Fibroblast of skin of back (primary cell): ENCODE results near the gene TMEM120A.

Source experiments
- DNase-seq: peaks from one replicate; pipeline ENCODE4 v3.0.0-alpha.2; 2013

Gene TMEM120A

DNA sequence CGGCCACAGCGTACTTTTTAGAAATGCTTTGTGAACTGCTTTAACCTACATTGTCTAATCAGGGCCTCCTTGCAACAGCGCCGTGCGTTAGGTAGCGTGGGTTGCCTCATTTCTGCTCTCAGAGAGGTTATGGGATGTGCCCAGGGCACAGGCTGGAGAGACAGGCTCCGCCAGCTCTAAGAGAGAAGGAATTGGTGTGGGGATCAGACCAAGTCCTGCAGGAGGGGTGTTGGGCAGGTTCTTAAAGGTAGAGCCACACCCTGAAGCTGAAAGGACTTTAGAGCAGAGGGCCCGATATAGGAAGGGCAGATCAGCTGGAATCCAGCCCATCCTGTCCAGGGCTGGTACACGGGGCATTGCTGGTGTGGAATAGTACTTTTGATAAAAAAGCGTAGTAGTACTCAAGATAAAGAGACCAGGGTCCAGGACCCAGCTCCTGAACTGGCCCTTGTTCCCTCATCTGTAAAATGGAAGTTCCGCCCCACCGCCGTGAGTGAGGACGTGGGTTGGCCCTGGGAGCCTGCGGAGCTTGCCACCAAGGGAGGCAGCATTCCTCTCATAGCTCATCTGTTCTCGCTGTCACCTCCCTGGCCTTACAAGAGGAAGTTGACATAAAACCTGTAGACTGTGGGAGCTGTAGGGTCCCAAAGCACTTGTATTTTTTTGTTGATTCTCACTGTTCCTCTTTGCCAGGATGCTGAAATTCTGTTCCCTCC lies 37.2 kb downstream of the TMEM120A start:
- DNase-seq = peak; percentile 52

DNA sequence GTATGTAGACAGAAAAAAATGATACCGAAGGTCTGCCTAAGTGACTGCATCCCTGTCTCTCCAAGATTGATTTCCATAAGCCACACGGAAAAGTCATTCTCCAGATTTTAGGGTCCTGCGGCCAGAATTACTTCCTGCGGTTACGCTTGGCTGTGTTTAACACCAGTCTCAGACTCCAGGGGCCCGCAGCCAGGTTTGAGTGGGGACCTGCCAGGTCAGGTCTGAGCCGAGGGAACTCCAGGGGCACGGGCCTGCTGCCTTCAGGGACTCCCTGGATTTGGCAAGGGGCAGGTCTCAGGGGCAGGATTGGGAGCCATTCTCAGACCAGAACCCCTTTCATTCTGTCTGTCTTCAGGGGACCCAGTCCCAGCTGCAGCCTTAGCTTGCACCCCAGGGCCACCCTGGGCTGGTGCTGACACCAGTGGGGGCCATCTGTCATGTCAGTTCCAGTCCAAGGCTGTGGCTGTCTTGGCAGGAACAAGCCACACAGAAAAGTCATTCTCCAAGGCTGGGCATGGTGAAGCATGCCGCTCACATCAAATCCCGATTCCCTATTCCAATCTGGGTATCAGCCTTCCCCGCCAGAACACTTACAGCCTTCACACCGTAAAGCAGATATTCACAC lies 39.0 kb downstream of the TMEM120A start:
- DNase-seq = no peak

DNA sequence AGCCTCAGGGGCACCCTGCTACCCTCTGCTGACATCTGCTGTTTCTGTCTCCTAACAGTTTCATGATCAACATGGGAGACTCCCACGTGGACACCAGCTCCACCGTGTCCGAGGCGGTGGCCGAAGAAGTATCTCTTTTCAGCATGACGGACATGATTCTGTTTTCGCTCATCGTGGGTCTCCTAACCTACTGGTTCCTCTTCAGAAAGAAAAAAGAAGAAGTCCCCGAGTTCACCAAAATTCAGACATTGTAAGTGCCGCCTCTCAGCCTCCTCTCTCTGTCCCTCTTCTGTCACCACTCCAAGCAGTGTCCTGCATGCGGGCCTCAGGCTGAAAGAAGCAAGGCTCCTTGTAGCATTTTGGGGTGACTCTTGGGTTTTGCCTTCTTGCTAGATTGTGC lies 40.5 kb downstream of the TMEM120A start:
- DNase-seq = no peak

DNA sequence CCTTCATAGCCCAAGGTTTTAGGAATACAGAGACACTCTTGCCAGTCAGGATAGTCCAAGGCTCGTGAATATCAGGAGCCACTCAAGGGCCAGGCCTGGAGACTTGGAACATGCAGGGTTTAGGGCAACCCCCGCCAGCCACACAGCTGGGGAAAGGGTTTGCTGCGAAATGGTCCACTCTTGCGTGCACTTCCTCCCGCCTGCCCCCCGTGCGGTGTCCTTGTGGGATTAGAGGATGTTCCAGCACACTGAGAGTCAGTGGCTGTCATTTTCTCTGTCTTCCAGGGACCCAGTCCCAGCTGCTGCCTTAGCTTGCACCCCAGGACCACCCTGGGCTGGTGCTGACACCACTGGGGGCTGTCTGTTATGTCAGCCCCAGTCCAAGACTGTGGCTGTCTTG lies 41.0 kb downstream of the TMEM120A start:
- no peak for DNase-seq

DNA sequence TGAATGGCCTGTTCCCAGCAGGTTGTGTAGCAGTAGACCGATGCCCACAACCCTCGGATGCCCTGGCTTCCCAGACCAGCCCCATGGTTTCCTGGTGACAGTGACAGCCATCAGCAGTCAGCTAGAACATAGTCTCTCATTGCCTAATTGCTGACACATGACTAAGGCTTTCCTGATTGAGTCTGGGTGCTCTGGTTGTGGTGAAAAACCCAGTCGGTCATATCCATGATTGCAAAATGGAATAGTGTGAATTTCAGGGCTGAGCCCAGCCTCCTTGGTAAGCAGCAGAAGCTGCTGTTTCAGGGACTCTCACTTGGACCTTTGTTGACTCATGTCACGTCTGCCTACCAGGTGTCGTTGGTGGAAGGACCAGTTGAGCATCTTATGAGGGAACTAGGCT lies 42.9 kb downstream of the TMEM120A start:
- peak; percentile 34 for DNase-seq

DNA sequence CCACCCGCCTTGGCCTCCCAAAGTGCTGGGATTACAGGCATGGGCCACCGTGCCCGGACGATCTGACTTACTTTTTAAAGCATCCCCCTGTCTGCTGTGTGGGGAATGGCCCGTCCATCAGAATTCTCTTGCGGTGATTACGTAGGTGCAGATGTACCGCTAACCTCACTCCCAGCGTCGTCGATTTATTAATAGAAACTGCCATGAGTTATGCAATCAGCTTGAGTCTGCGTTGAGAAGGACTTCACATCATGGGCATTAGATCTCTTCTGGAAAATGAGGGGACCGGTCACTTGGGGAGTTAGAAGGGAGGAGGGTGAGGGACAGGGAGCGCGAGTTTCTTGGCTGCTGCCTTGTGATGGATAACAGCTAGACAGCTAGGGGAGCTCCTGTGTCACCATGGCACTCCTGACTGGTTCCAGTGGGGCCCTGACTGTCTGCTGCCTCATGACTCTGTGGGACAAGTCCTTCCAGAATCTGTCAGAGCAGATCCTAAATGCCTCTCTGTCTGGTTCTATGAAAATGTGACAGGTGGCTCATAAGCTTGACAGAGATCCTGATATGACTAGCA lies 44.2 kb downstream of the TMEM120A start:
- DNase-seq = no peak

DNA sequence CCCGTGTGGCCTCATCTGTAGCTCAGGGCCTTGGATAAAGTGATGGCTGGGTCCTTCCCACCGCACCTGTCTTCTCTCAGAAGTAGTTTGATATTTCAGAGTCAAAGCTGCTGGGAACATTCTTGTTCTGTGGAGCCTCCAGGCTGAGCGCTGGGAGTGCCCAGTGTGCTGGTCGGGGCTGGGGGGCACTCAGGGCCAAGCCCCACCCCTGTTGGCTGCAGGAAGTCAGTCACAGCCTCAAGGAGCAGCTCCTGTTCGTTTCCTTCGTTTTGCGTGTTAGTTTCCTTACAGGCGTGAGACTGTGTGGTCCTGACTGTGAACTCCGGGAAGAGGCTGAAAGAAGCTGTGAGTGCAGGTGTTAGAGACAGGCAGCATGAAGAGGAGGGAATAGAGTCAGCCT lies 46.2 kb downstream of the TMEM120A start:
- DNase-seq = no peak

DNA sequence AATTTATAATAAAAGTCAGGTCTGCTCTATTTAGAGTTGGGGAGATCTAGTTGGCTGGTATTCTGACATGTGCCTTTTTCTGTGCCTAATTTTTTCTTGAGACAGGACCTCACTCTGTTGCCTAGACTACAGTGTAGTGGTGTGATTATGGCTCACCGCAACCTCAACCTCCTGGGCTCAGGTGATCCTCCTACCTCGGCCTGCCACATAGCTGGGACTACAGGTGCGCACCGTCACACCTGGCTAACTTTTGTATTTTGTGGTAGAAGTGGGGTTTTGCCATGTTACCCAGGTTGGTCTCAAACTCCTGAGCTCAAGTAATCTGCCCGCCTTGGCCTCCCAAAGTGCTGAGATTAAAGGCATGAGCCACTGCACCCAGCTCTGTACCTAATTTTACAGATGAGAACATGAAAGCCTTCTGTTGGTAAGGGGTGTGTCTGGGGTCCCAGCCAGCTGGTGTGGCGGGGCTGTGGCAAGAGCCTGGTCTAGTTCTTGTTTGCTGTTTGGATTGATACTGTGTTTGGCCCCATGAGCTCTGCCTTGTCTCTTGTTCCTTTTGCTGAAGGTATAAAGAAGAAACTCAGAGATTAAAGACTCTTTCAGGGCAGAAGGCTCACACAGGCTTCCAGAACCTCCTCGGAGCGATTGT lies 48.1 kb downstream of the TMEM120A start:
- DNase-seq = no peak

DNA sequence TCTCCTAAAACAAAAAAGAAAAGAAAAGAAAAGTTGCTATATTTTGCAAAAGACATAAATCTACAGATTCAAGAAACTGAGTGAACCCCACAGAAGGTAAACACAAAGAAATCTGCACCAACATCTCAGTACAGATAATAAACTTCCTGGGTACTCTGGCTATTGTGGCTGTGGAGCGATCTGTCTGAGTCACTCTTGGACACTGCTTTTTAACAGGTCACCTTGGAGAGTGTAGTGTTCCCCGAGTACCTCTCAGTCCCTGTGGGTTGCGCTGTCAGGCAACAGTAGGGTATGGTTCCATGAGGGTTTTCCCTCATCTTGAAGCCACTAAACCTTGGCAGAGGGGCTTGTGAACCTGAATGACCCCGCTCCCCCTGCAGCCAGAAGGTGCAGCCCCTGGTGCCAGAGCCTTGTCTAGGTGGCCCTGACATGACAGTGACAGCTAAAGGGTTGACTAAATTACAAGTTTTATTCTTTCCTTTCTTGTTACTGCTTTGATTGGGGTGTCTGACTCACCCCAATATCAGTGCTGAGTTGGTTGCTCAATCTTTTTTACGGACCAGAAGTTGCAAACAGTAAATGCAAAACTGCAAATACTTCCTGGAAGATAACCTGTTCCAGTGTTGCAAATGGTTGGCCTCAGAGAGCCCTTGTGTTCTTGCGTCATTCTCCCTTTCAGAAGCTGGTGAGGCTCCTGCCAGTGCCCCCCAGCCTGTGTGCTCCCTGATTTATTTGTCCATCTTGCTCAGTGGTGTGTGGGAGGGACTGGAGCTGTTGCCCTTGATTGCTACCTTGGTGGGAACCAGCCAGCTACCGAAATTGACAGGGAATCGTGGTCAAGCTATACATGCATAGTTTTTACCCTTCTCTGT lies 48.9 kb downstream of the TMEM120A start:
- no peak for DNase-seq

DNA sequence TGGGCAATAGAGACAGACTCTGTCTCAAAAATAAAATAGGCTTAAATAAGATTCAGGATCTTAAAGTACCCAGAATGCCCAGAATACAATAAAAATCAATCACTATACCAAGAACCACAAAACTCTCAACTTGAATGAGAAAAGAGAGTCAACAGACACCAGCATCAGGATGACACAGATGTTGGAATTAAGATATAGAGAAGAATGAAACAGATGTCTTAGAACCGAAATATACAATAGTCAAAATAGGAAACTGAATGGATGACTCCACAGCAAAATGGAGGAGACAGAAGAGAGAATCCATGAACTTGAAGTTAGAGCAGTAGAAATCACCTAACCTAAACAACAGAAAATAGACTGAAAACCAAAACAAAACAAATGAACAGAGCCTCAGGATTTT lies 49.9 kb downstream of the TMEM120A start:
- DNase-seq = no peak

DNA sequence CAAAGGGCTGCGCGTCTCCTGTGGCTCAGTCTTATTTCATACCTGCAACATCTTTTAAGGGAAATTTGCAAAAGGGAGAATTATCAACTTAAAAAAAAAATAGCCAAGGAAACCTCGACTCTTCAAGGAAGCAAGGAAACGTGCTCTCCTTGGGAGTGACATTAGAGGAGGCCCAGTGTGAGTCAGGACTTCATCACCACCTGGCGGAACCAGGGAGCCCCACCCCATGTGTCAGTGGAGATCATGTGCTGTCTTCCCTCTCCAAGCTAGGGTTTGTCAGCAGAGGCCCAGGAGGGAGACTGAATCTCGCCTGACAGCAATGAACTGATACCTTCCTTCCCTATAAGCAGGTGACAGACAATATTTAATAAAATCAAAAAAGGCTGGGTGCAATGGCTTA lies 50.5 kb downstream of the TMEM120A start:
- DNase-seq = peak; percentile 11

DNA sequence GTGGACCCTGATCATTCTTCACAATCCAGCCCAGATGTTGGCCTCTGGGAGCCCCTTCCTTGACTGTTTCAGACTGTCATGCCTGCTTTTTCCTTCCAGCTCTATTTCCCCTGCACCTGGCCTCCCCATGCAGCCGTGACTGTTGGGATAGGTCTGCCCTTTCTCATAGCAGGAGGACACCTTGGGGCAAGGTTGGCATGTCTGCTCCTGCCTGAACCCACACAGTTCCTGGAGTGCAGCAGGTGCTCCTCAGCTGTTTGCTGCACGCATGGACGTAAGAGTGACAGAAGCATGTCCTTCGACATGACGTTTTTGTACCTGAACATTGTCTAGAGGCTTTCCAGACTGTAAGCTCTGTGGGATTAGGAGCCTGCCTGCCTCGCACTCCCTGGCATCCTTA lies 55.5 kb downstream of the TMEM120A start:
- no peak for DNase-seq

DNA sequence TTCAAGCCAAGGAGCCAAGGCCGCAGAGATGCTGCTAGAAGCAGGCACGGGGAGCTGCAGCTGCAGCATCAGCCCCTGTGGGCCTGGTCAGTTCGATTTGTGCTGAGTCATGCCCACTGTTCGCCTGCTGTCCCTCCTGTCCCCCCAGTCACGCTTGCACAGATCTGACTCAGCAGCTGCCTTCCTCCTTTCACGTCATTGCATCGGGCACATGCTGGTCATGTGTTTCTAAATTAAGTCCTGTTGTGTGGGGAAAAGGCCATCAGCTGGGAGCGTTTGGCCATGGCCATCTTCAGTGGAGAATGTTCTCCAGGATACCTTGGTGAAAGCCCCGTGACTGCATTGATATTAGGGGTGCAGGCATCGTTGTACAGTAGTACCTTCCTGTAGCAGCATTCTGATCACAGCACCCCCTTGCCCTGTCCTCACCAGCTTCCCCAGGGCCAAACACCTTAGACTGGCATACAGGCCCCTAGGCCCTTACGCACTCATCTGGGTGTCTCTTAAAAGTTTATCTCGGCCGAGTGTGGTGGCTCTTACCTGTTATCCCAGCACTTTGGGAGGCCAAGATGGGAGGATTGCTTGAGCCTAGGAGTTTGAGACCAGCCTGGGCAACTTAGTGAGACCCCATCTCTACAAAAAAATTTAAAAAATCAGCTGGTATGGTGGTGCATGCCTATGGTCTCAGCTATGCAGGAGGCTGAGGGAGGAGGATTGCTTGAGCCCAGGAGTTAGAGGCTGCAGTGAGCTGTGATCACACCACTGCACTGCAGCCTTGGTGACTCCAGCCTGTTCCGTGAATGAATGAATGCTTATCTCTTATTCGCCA lies 56.2 kb downstream of the TMEM120A start:
- DNase-seq = peak; percentile 87
